Sigmoid colon (tissue), 7 donors: ENCODE data around the gene MKRN2OS. TPM values are rescaled to one million over a fixed set of nuclear protein-coding genes. Genes with fewer than 3 reads are reported as not detected.

Experiments
- DNase-seq: peaks from one replicate; pipeline ENCODE4 v3.0.0-alpha.2; 2019
- H3K27ac ChIP-seq, 4 donors: fragments of 200-600 bp; sonication (generic); one replicate each; pipeline ENCODE4 v1.5.1; 2016 to 2019; ENCODE audit warnings: mild to moderate bottlenecking in 1 of 4
- H3K27me3 ChIP-seq, 3 donors: fragments of 200-600 bp; sonication (generic); one replicate each; pipeline ENCODE4 v1.5.1; 2019; ENCODE audit warnings: mild to moderate bottlenecking in 1 of 3
- H3K36me3 ChIP-seq, 4 donors: fragments of 200-600 bp; sonication (generic); one replicate each; pipeline ENCODE4 v1.5.1; 2016 to 2019
- H3K4me1 ChIP-seq, 4 donors: fragments of 200-600 bp; sonication (generic); one replicate each; pipeline ENCODE4 v1.5.1; 2017 to 2019
- H3K4me3 ChIP-seq, 4 donors: fragments of 200-600 bp; sonication (generic); one replicate each; pipeline ENCODE4 v1.5.1; 2017 to 2019; ENCODE audit warnings: mild to moderate bottlenecking in 2 of 4, moderate library complexity in 1 of 4
- H3K9me3 ChIP-seq, 4 donors: fragments of 200-600 bp in 3 of 4; sonication (generic) in 3 of 4; one replicate each; pipeline versions ENCODE4 v1.5.1 to v1.6.1; 2013 to 2019
- CTCF ChIP-seq, 4 experiments: fragments of 450-650 bp in 3 of 4; fragments of 200-600 bp in 1 of 4; IDR thresholded peaks; one replicate each; pipeline ENCODE4 v1.5.1; 2016 to 2019; ENCODE audit warnings: antibody characterized with exemption in 4 of 4, mild to moderate bottlenecking in 3 of 4, moderate library complexity in 2 of 4
- EP300 ChIP-seq, 4 donors: sonication (generic); formaldehyde crosslinking; IDR thresholded peaks; one replicate each; pipeline ENCODE4 v1.6.1; 2017; ENCODE audit warnings: antibody characterized with exemption in 4 of 4
- POLR2A ChIP-seq, 2 donors: fragments of 450-650 bp; IDR thresholded peaks; one replicate each; pipeline ENCODE4 v1.6.1; 2016; ENCODE audit warnings: antibody characterized with exemption in 2 of 2, mild to moderate bottlenecking in 2 of 2, moderate library complexity in 2 of 2
- POLR2AphosphoS5 ChIP-seq, 4 donors: sonication (generic); formaldehyde crosslinking; IDR thresholded peaks; one replicate each; pipeline ENCODE4 v1.6.1; 2017; ENCODE audit warnings: antibody characterized with exemption in 4 of 4
- WGBS, 2 donors: extraction: QIAGEN DNeasy Blood & Tissue Kit; methylation state at CpG; one replicate each; pipeline ENCODE4 v1.1.7; 2013; 5-methylcytosine and 5-hydroxymethylcytosine counted together
- intact Hi-C: fragments of 100-400 bp; cut with DNase I; formaldehyde crosslinking; loops from one replicate; pipeline ENCODE4 v1.15.1; 2023
- polyA plus RNA-seq, 3 donors: library from polyadenylated mRNA; stranded (reverse); fragments of 200-250 nt; gene quantifications; one replicate each; pipeline ENCODE4 v1.2.3, GENCODE V29; 2013
- total RNA-seq, 4 donors: library from RNA; depleted of rRNA; stranded (reverse); fragments of >200 nt; gene quantifications; one replicate each; pipeline ENCODE4 v1.1.0, GENCODE V29; 2016
- donor health status: healthy with polysubstance abuse.
- donor health status: Bipolar disorder and iron deficiency.
- donor health status: healthy.

MKRN2OS gene
- total and polyA plus RNA-seq, 7 donors = 4.0 to 14.6 (median 10.8) TPM; not detected in 4

GRCh38 chr3:12588039-12589009, 43.0 kb upstream of the MKRN2OS start:
- Histone ChIP-seq H3K27me3 (no peaks in the 10 kb centered on the region), H3K36me3 (peaks cover 34 to 96% (median 53%) of the 10 kb centered on the region in 4 donors), H3K27ac (no peak overlapping the region), H3K4me1 (no peaks in the 10 kb centered on the region), H3K4me3 (no peak overlapping the region), H3K9me3 (no peaks in the 10 kb centered on the region)
- no peak for DNase-seq
- intact Hi-C loops = no loop called here
- WGBS, 2 donors = 84% methylated on average over 7 of the region's 7 CpGs
- TF ChIP-seq POLR2A (IDR thresholded peaks at IDR 0.05) = no peak
- TF ChIP-seq CTCF (IDR thresholded peaks at IDR 0.05) = no peak
- no peak for TF ChIP-seq EP300 (IDR thresholded peaks at IDR 0.05)
- no peak for TF ChIP-seq POLR2AphosphoS5 (IDR thresholded peaks at IDR 0.05)

- no peak for DNase-seq
- H3K36me3 ChIP-seq = peaks cover 34 to 100% (median 64%) of the 10 kb centered on the region in 4 donors
- intact Hi-C loops = no loop called here
- no peak overlapping the region for H3K27ac ChIP-seq
- H3K9me3 ChIP-seq = no peaks in the 10 kb centered on the region
- TF ChIP-seq POLR2A (IDR thresholded peaks at IDR 0.05) (no peak), CTCF (IDR thresholded peaks at IDR 0.05) (no peak), EP300 (IDR thresholded peaks at IDR 0.05) (no peak), POLR2AphosphoS5 (IDR thresholded peaks at IDR 0.05) (no peak)
- 86 to 90% methylated on average over 3 of the region's 3 CpGs for WGBS, 2 donors
- H3K27me3 ChIP-seq = no peaks in the 10 kb centered on the region
- no peak overlapping the region for H3K4me3 ChIP-seq
- no peaks in the 10 kb centered on the region for H3K4me1 ChIP-seq
Measured at GRCh38 chr3:12586403-12586802, 41.1 kb upstream of the MKRN2OS start.

- Histone ChIP-seq H3K9me3 (no peaks in the 10 kb centered on the region), H3K27ac (no peak overlapping the region), H3K27me3 (no peaks in the 10 kb centered on the region), H3K36me3 (peaks cover 30 to 100% (median 64%) of the 10 kb centered on the region in 4 donors), H3K4me1 (no peaks in the 10 kb centered on the region), H3K4me3 (no peak overlapping the region)
- intact Hi-C loops = no loop called here
- 76 to 83% methylated on average over 5 of the region's 5 CpGs for WGBS, 2 donors
- no peak for DNase-seq
- no peak for TF ChIP-seq CTCF (IDR thresholded peaks at IDR 0.05)
- no peak for TF ChIP-seq POLR2AphosphoS5 (IDR thresholded peaks at IDR 0.05)
- no peak for TF ChIP-seq EP300 (IDR thresholded peaks at IDR 0.05)
- TF ChIP-seq POLR2A (IDR thresholded peaks at IDR 0.05) = no peak
Measured at GRCh38 chr3:12585970-12586369, 40.7 kb upstream of the MKRN2OS start.

DNA sequence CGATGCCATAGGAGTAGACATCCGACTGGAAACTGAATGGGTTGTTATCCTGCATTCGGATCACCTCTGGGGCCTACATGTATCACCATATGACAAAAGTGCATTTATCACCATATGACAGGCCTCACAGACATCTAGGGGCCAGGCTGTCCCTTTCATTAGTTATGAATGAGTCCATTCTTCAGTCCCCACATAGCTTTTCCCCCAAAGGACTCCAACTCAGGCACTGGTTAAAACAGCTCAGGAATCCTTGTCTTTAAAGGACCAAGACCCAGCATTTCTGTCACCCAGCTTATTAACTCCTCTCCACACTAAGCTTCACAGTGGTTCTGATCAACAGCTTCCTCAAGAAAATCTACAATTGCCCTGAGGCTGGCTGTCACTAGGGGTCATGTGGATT, 39.9 kb upstream of the MKRN2OS start:
- peaks cover 31 to 100% (median 59%) of the 10 kb centered on the region in 4 donors for H3K36me3 ChIP-seq
- DNase-seq = no peak
- H3K27ac ChIP-seq = no peak overlapping the region
- intact Hi-C loops = no loop called here
- H3K4me1 ChIP-seq = no peaks in the 10 kb centered on the region
- H3K27me3 ChIP-seq = no peaks in the 10 kb centered on the region
- no peak overlapping the region for H3K4me3 ChIP-seq
- WGBS, 2 donors = 92 to 97% methylated on average over 3 of the region's 3 CpGs
- TF ChIP-seq CTCF (IDR thresholded peaks at IDR 0.05) (no peak), POLR2AphosphoS5 (IDR thresholded peaks at IDR 0.05) (no peak), POLR2A (IDR thresholded peaks at IDR 0.05) (no peak), EP300 (IDR thresholded peaks at IDR 0.05) (no peak)
- H3K9me3 ChIP-seq = no peaks in the 10 kb centered on the region
